ENCODE data around the gene PRKCA. TPM values are rescaled to one million over a fixed set of nuclear protein-coding genes. Genes with fewer than 3 reads are reported as not detected.
"Not testable (repeated sequence)": the region's sequence is repeated elsewhere in the genome, so short reads cannot be mapped to it uniquely, and the experiment has no call there.

Gene PRKCA
- total RNA-seq, 1 experiment from 2014 or later = 21.8 TPM

- no peak for DNase-seq (ENCODE audit: low read depth)
Measured at GRCh38 chr17:66436631-66437030, 134.2 kb downstream of the PRKCA start.

- DNase-seq (ENCODE audit: low read depth) = no peak
Measured at GRCh38 chr17:66437476-66438026, 135.1 kb downstream of the PRKCA start.

DNA sequence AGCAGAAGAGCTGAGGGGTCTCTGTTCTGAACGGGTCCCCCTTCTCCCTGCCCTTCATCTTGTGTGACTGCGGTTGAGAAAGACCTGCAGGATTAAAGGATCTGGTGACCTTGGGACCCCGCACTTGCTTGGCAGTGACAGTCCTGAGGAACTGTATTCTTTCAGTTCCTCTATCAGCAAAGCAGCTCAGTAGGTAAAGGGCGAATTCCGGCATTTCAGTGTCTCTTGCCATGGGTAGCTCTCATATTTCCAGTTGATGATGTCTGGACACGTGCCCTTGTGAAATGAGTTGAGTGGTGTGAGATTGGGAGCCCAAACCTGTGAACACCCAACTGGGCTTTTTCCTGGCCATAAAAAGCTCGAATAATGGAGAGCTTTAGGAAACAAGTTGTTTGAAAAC, 135.7 kb downstream of the PRKCA start:
- DNase-seq (ENCODE audit: low read depth) = no peak

GRCh38 chr17:66441101-66441661, 138.8 kb downstream of the PRKCA start:
- DNase-seq (ENCODE audit: low read depth) = no peak

GRCh38 chr17:66443166-66443565, 140.8 kb downstream of the PRKCA start:
- no peak for DNase-seq (ENCODE audit: low read depth)

DNA sequence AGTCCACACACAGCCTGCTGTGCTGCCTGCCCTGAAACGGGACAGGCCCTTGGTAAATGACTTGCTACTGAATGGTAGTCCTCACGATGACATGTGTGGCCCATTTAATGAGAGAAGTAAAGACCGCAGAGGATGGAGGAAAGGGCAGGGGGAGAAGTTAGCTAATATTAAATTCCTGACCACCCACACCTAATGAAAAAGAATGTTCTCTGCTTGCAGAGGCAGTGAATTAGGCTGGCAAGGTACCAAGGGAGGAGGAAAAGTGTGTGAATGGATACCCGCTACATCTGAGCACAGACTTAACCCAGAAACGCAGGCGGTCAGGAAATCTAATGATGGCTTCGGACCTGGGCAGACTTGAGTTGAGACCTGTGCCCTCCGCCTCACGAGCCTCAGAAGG, 141.2 kb downstream of the PRKCA start:
- DNase-seq (ENCODE audit: low read depth) = no peak

- DNase-seq (ENCODE audit: low read depth) = no peak
Measured at GRCh38 chr17:66444031-66444430, 141.6 kb downstream of the PRKCA start.

- no peak for DNase-seq (ENCODE audit: low read depth)
Measured at GRCh38 chr17:66445229-66445628, 142.8 kb downstream of the PRKCA start.

DNA sequence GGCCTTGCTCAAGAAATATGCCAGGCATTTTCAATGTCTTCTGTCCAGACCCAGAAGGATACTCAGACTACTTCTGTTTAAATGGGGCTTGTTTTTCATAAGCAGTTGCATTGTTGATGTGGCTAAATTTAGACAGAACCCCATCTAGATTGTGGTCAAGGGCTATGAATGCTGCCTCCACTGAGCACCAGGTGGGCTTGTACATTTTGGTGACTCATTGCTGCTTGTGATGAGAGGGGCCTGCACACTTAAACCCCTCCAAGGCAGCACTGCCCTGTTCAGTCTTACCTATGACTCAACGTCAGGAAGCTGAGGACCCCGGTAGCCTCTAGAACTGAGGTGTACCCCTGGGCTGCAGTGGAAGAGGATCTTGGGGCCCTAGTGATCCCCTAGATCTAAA, 144.0 kb downstream of the PRKCA start:
- no peak for DNase-seq (ENCODE audit: low read depth)

DNA sequence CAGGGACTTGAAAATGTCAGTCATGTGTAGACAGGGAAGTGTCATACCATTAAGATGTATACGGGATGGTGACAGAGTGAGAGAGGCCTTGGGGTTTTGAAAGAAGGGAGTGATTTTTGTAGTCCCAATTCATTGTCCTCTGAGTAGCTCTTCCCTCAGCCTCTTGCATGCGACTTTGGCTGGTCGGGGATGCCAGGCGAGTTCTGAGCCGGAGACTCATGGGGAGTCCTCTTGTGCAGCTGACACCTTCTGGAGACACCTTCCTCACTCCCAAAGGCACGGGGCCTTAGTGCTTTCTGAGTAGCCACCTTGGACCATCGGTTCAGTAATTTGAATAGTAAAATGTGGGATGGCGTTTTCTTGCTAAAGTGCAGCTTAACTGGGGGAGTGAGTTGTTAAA, 144.7 kb downstream of the PRKCA start:
- DNase-seq (ENCODE audit: low read depth) = no peak

- DNase-seq (ENCODE audit: low read depth) = no peak
Measured at GRCh38 chr17:66448026-66448639, 145.7 kb downstream of the PRKCA start.

DNA sequence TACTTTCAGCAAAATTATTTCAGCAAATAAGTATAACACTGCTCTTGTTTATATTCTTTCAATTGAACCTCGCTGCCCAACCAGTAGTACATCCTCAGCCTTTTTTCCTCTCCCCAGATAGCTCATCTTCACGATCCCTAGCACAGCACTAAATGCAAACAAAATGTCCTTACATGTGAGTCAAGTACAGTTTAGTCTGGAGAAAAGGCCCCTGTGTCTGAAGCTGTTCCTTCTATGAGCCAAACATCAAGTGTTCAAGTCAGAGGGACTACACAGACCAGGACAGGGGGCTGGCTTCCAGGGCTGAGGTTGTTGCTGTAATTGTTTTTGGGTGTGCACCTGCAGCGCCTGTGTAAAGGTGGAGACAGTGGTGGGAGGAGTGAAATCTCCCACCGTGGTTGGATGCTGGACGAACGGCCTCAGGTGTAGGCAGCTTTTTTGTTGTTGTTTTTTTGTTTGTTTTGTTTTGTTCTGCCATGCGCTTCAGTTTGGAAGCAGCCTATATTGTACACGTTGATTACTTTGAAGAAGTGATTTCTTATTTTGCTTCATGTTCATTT, 147.1 kb downstream of the PRKCA start:
- DNase-seq (ENCODE audit: low read depth) = no peak

DNA sequence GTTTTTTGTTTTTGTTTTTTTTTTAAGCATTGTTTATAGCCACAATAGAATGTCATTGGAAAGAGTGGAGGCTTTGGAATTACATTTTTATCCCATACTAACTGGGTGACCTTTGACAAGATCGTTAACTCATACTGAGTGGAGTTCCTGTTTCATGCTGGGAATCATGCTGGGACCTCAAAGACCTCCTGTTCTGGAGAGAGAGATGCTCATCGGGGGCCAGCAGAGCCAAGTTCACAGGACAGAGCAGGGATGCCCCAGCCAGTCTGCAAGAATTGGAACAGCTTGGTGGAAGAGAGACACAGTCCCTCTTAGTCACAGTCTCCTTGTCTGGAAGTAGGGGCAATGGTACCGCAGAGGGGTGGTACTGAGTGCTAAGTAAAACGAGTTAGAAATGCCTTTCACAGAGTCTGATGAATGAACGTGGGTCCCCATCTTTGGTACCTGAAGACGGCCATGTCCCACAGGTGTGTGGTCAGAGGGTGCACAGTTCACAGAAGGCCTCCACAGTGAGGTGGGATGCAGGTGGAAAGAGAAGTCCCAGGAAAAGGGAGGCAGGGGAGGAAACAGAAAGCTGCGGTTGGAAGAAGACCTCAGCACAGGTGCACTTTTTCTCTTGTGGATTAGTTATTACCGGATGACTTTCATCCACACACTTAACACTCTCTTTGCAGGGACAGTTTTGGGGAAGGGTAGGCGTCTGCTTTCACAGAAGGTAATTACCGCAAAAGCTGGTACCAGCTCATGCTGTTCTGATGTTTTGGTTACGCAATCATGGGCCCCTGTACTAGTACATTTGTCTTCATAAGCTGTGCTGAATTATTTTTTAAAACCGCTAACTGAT, 147.8 kb downstream of the PRKCA start:
- no peak for DNase-seq (ENCODE audit: low read depth)

DNA sequence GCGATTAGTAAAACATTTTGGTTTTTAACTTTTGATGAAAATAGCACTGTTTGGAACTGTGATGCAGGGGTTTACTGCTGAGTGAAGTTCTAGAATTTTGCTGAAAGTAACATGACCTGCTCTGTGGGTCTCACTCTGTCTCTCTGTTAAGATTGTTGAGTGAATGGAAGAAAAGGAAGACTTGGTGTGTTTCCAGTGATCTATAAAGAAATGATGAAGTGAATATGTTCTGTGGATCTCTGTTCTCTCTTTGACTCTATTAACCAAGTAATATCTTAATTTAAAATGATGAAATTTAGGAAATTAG, 148.4 kb downstream of the PRKCA start:
- no peak for DNase-seq (ENCODE audit: low read depth)

- DNase-seq (ENCODE audit: low read depth) = no peak
Measured at GRCh38 chr17:66451188-66452149, 149.1 kb downstream of the PRKCA start.

DNA sequence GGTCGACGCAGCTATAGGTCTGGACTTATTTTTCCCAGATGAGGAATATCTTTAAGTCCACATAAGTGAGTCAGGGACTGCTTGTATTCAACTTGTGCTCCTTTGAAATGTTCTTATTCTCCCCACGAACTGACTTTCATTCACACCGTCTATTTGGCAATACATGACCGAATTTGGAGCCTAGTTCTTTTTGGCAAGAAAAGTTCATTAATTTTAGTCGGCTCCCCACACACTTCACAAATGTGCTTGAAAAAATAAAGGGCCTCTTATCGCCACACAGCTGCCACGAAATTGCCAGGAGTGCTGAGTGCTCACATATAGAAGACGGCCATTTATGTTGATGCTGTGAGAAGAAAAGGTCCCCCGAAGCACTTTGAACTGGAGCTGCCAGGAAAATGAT, 152.6 kb downstream of the PRKCA start:
- DNase-seq (ENCODE audit: low read depth) = no peak

GRCh38 chr17:66457499-66457898, 155.1 kb downstream of the PRKCA start:
- DNase-seq (ENCODE audit: low read depth) = not testable (repeated sequence)

GRCh38 chr17:66458782-66459181, 156.4 kb downstream of the PRKCA start:
- no peak for DNase-seq (ENCODE audit: low read depth)

- DNase-seq (ENCODE audit: low read depth) = peak; percentile 90
Measured at GRCh38 chr17:66459811-66460270, 157.4 kb downstream of the PRKCA start.

- DNase-seq (ENCODE audit: low read depth) = no peak
Measured at GRCh38 chr17:66460558-66460957, 158.1 kb downstream of the PRKCA start.

DNA sequence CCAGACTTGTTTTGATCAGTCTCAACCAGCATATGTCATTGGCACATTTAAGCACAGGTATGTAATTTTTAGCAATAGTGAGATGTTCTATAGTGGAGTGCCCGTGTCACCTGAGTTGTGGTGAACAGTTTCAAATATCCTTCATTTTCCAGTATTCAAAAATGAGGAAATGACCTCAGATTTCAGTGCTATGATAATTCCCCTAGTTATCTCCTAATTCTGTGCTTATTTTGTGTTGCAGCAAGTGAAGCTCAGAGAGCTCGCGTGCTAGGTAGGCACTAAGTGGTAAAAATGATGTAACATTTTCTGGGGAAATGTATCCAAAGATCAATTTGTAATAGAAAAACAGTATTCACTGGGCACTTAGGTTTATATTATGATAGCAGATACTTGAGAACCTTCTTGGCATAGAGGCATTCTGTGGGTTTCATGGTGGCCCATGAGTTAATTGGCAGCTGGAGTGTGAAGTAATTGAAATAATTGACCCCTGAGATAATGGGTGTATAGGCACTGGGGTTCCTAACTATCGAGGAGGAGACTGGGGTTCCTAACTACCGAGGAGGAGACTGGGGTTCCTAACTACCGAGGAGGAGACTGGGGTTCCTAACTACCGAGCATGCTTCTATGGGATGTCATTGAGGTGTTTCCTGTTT, 159.1 kb downstream of the PRKCA start:
- no peak for DNase-seq (ENCODE audit: low read depth)
